Liver (tissue), 9 donors: ENCODE measurements around the gene BRCA1. TPM values are rescaled to one million over a fixed set of nuclear protein-coding genes. Genes with fewer than 3 reads are reported as not detected.

Experiments used
- DNase-seq: peaks from one replicate; pipeline ENCODE4 v3.0.0-alpha.2; 2017; ENCODE audit warnings: low spot score
- H3K27ac ChIP-seq, 2 donors: one replicate each; pipeline ENCODE4 v1.7.0; 2013; ENCODE audit warnings: inconsistent platforms in 2 of 2, low read length in 2 of 2, control low read depth in 1 of 2, low read depth in 1 of 2, mild to moderate bottlenecking in 1 of 2
- H3K27me3 ChIP-seq, 4 donors: one replicate each; pipeline versions ENCODE4 v1.6.1 to v1.7.0; 2013; ENCODE audit warnings: low read length in 3 of 4, inconsistent platforms in 1 of 4, mild to moderate bottlenecking in 1 of 4, moderate library complexity in 1 of 4; ENCODE audit not compliant: control insufficient read depth in 4 of 4, insufficient read depth in 4 of 4
- H3K36me3 ChIP-seq, 4 donors: one replicate each; pipeline versions ENCODE4 v1.6.1 to v1.7.0; 2013; ENCODE audit warnings: low read length in 3 of 4, mild to moderate bottlenecking in 3 of 4, low read depth in 1 of 4, moderate library complexity in 1 of 4; ENCODE audit not compliant: control insufficient read depth in 4 of 4, insufficient read depth in 3 of 4
- H3K4me1 ChIP-seq, 4 donors: one replicate each; pipeline versions ENCODE4 v1.6.1 to v1.7.0; 2013; ENCODE audit warnings: low read length in 3 of 4, mild to moderate bottlenecking in 3 of 4, moderate library complexity in 1 of 4; ENCODE audit not compliant: control insufficient read depth in 4 of 4, insufficient read depth in 4 of 4
- H3K4me3 ChIP-seq, 3 donors: one replicate each; pipeline versions ENCODE4 v1.6.1 to v1.7.0; 2013; ENCODE audit warnings: low read length in 3 of 3, control low read depth in 1 of 3, low read depth in 1 of 3, mild to moderate bottlenecking in 1 of 3
- H3K9ac ChIP-seq, 2 donors: one replicate each; pipeline ENCODE4 v1.7.0; 2013; ENCODE audit warnings: low read length in 2 of 2, mild to moderate bottlenecking in 2 of 2, moderate library complexity in 2 of 2, control low read depth in 1 of 2, low read depth in 1 of 2
- H3K9me3 ChIP-seq, 4 donors: one replicate each; pipeline versions ENCODE4 v1.6.1 to v1.7.0; 2013; ENCODE audit warnings: low read length in 3 of 4; ENCODE audit not compliant: control insufficient read depth in 4 of 4
- ATF3 ChIP-seq: IDR thresholded peaks from 2 replicates; pipeline ENCODE4 v1.6.1; 2016; ENCODE audit warnings: antibody characterized with exemption
- EGR1 ChIP-seq, 2 donors: IDR thresholded peaks; 2 replicates each; pipeline ENCODE4 v1.6.1; 2016 to 2018; ENCODE audit warnings: antibody characterized with exemption in 2 of 2, low read depth in 2 of 2
- FOXA1 ChIP-seq: IDR thresholded peaks from 2 replicates; pipeline ENCODE4 v1.6.1; 2016; ENCODE audit warnings: antibody characterized with exemption
- FOXA2 ChIP-seq: IDR thresholded peaks from 2 replicates; pipeline ENCODE4 v1.6.1; 2016; ENCODE audit warnings: antibody characterized with exemption
- GABPA ChIP-seq, 2 donors: IDR thresholded peaks in 1 of 2; conservative IDR thresholded peaks in 1 of 2; 2 replicates each; pipeline ENCODE4 v1.6.1; 2016; ENCODE audit warnings: antibody characterized with exemption in 2 of 2, mild to moderate bottlenecking in 1 of 2, moderate library complexity in 1 of 2
- HNF4A ChIP-seq, 2 donors: conservative IDR thresholded peaks; 2 replicates each; pipeline ENCODE4 v1.6.1; 2016; ENCODE audit warnings: antibody characterized with exemption in 2 of 2, mild to moderate bottlenecking in 2 of 2
- HNF4G ChIP-seq: IDR thresholded peaks from 2 replicates; pipeline ENCODE4 v1.6.1; 2016; ENCODE audit warnings: antibody characterized with exemption
- RAD21 ChIP-seq, 2 donors: IDR thresholded peaks; 2 replicates each; pipeline ENCODE4 v1.6.1; 2016; ENCODE audit warnings: antibody characterized with exemption in 2 of 2, mild to moderate bottlenecking in 2 of 2
- RXRA ChIP-seq, 2 donors: IDR thresholded peaks; 2 replicates each; pipeline ENCODE4 v1.6.1; 2017 to 2018; ENCODE audit warnings: antibody characterized with exemption in 2 of 2, mild to moderate bottlenecking in 1 of 2
- SP1 ChIP-seq: IDR thresholded peaks from 2 replicates; pipeline ENCODE4 v1.6.1; 2018; ENCODE audit warnings: antibody characterized with exemption, mild to moderate bottlenecking
- TAF1 ChIP-seq: conservative IDR thresholded peaks from 2 replicates; pipeline ENCODE4 v1.6.1; 2016; ENCODE audit warnings: antibody characterized with exemption, mild to moderate bottlenecking
- YY1 ChIP-seq: IDR thresholded peaks from 2 replicates; pipeline ENCODE4 v1.6.1; 2016; ENCODE audit warnings: antibody characterized with exemption, mild to moderate bottlenecking
- ZBTB33 ChIP-seq: IDR thresholded peaks from 2 replicates; pipeline ENCODE4 v1.6.1; 2016; ENCODE audit warnings: antibody characterized with exemption
- WGBS: extraction: QIAGEN DNeasy Blood & Tissue Kit; methylation state at CpG from one replicate; pipeline ENCODE4 v1.1.7; 2013; 5-methylcytosine and 5-hydroxymethylcytosine counted together
- polyA plus RNA-seq, 2 donors: library from polyadenylated mRNA; stranded (reverse) in 1 of 2; unstranded in 1 of 2; fragments of 200-250 nt in 1 of 2; fragments of >200 nt in 1 of 2; fragmentation: Nextera tagmentation in 1 of 2; extraction: Ambion mirVana in 1 of 2; gene quantifications; one replicate each; pipeline versions ENCODE4 v1.2.1 to v1.2.3, GENCODE V29; 2013 to 2015
- total RNA-seq, 2 donors: library from RNA; depleted of rRNA; stranded (reverse); fragments of >200 nt; gene quantifications; one replicate each; pipeline ENCODE4 v1.2.3, GENCODE V29; 2014
- TF ChIP-seq, protein P1 (sequence below): IDR thresholded peaks from 2 replicates; pipeline ENCODE4 v1.6.1; 2016; ENCODE audit warnings: antibody characterized with exemption, mild to moderate bottlenecking
- TF ChIP-seq, protein P2 (sequence below): fragments of 150-350 bp; IDR thresholded peaks from 2 replicates; pipeline ENCODE4 v1.5.1; 2017; ENCODE audit warnings: improper control_type of control experiment, low read depth, low read length; ENCODE audit not compliant: missing input control
- TF ChIP-seq, protein P3 (sequence below): IDR thresholded peaks from 2 replicates; pipeline ENCODE4 v1.6.1; 2016; ENCODE audit warnings: antibody characterized with exemption
- donor health status: healthy.
- donor health status: healthy.
- donor health status: healthy.
- donor health status: healthy.
- donor health status: healthy.

BRCA1 gene
- total and polyA plus RNA-seq, 4 donors = 1.5 to 18.6 (median 12.8) TPM

DNA sequence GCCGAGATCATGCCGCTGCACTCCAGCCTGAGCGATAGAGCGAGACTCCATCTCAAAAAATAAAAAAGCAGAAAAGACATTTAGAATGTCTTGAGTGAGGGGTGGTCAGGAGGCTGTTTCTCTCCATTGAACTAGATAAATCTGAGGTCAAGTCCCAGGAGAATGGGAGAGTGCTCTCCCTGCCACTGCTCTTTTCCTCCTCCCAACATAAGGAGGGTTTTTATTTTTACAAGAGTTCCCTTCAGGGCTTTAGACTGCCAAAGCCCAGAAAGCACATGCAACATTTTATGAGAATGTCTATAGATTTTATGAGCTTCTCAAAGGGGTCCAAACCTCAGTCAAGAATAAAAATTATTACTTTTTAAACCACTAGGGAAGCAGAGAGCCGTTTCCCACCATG lies 98.6 kb downstream of the BRCA1 start:
- H3K36me3 ChIP-seq = no peaks in the 10 kb centered on the region
- H3K4me3 ChIP-seq = no peak overlapping the region
- H3K4me1 ChIP-seq = peaks cover 5 to 29% (median 16%) of the 10 kb centered on the region in 4 donors
- H3K27me3 ChIP-seq = no peaks in the 10 kb centered on the region
- 84% methylated on average over 5 of the region's 5 CpGs for WGBS
- TF ChIP-seq FOXA2 (no peak), RAD21 (IDR thresholded peaks at IDR 0.05) (no peak), RXRA (IDR thresholded peaks at IDR 0.05) (no peak), SP1 (no peak), YY1 (no peak), TAF1 (no peak), GABPA (IDR thresholded peaks at IDR 0.05 in 1 of 2, conservative IDR thresholded peaks at IDR 0.05 in 1 of 2) (no peak), ZBTB33 (no peak), HNF4A (conservative IDR thresholded peaks at IDR 0.05) (no peak), FOXA1 (no peak), ATF3 (no peak), EGR1 (IDR thresholded peaks at IDR 0.05; ENCODE audit: low read depth in 2 of 2) (no peak), HNF4G (no peak)
- TF ChIP-seq, protein P1, sequence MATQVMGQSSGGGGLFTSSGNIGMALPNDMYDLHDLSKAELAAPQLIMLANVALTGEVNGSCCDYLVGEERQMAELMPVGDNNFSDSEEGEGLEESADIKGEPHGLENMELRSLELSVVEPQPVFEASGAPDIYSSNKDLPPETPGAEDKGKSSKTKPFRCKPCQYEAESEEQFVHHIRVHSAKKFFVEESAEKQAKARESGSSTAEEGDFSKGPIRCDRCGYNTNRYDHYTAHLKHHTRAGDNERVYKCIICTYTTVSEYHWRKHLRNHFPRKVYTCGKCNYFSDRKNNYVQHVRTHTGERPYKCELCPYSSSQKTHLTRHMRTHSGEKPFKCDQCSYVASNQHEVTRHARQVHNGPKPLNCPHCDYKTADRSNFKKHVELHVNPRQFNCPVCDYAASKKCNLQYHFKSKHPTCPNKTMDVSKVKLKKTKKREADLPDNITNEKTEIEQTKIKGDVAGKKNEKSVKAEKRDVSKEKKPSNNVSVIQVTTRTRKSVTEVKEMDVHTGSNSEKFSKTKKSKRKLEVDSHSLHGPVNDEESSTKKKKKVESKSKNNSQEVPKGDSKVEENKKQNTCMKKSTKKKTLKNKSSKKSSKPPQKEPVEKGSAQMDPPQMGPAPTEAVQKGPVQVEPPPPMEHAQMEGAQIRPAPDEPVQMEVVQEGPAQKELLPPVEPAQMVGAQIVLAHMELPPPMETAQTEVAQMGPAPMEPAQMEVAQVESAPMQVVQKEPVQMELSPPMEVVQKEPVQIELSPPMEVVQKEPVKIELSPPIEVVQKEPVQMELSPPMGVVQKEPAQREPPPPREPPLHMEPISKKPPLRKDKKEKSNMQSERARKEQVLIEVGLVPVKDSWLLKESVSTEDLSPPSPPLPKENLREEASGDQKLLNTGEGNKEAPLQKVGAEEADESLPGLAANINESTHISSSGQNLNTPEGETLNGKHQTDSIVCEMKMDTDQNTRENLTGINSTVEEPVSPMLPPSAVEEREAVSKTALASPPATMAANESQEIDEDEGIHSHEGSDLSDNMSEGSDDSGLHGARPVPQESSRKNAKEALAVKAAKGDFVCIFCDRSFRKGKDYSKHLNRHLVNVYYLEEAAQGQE = no peak
- TF ChIP-seq, protein P2, sequence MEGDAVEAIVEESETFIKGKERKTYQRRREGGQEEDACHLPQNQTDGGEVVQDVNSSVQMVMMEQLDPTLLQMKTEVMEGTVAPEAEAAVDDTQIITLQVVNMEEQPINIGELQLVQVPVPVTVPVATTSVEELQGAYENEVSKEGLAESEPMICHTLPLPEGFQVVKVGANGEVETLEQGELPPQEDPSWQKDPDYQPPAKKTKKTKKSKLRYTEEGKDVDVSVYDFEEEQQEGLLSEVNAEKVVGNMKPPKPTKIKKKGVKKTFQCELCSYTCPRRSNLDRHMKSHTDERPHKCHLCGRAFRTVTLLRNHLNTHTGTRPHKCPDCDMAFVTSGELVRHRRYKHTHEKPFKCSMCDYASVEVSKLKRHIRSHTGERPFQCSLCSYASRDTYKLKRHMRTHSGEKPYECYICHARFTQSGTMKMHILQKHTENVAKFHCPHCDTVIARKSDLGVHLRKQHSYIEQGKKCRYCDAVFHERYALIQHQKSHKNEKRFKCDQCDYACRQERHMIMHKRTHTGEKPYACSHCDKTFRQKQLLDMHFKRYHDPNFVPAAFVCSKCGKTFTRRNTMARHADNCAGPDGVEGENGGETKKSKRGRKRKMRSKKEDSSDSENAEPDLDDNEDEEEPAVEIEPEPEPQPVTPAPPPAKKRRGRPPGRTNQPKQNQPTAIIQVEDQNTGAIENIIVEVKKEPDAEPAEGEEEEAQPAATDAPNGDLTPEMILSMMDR = no peak
- TF ChIP-seq, protein P3, sequence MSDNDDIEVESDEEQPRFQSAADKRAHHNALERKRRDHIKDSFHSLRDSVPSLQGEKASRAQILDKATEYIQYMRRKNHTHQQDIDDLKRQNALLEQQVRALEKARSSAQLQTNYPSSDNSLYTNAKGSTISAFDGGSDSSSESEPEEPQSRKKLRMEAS = no peak
- H3K27ac ChIP-seq = no peak overlapping the region
- no peak for DNase-seq
- no peaks in the 10 kb centered on the region for H3K9me3 ChIP-seq
- no peak overlapping the region for H3K9ac ChIP-seq
